ENCODE data around the gene TTC36.

Gene TTC36

GRCh38 chr11:118522571-118523072 lies 4.7 kb upstream of the TTC36 start:
- H3K4me1 ChIP-seq (ENCODE audit: insufficient read depth, low read length), result no peaks in the 10 kb centered on the region
- H3K27ac ChIP-seq (ENCODE audit: low read length), result no peak overlapping the region
- no peaks in the 10 kb centered on the region for H3K9me3 ChIP-seq (ENCODE audit: insufficient read depth, low read depth, low read length)
- H3K27me3 ChIP-seq (ENCODE audit: insufficient read depth, low read length), result no peaks in the 10 kb centered on the region
- peaks cover 73% of the 10 kb centered on the region for H3K36me3 ChIP-seq (ENCODE audit: insufficient read depth, low read depth, low read length)
- no peak overlapping the region for H3K4me3 ChIP-seq (ENCODE audit: low read length)
- H3K9ac ChIP-seq (ENCODE audit: low read depth, low read length), result no peak overlapping the region

- H3K36me3 ChIP-seq (ENCODE audit: insufficient read depth, low read depth, low read length), result peaks cover 60% of the 10 kb centered on the region
- no peak overlapping the region for H3K27ac ChIP-seq (ENCODE audit: low read length)
- no peak overlapping the region for H3K4me3 ChIP-seq (ENCODE audit: low read length)
- peaks cover 3% of the 10 kb centered on the region for H3K4me1 ChIP-seq (ENCODE audit: insufficient read depth, low read length)
- H3K27me3 ChIP-seq (ENCODE audit: insufficient read depth, low read length), result peaks cover 2% of the 10 kb centered on the region; the same call in 1 of the 2 replicates
- no peak overlapping the region for H3K9ac ChIP-seq (ENCODE audit: low read depth, low read length)
- H3K9me3 ChIP-seq (ENCODE audit: insufficient read depth, low read depth, low read length), result no peaks in the 10 kb centered on the region
Measured at GRCh38 chr11:118524356-118524755, 2.9 kb upstream of the TTC36 start.

DNA sequence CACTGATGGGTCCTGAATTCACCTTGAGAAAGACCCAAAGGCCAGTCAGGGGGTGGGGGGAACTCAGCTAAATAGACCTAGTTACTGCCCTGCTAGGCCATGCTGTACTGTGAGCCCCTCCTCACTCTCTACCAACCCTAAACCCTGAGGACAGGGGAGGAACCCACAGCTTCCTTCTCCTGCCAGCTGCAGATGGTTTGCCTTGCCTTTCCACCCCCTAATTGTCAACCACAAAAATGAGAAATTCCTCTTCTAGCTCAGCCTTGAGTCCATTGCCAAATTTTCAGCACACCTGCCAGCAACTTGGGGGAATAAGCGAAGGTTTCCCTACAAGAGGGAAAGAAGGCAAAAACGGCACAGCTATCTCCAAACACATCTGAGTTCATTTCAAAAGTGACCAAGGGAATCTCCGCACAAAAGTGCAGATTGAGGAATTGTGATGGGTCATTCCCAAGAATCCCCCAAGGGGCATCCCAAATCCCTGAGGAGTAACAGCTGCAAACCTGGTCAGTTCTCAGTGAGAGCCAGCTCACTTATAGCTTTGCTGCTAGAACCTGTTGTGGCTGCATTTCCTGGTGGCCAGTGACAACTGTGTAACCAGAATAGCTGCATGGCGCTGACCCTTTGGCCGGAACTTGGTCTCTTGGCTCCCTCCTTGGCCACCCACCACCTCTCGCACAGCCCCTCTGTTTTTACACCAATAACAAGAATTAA lies 2.4 kb upstream of the TTC36 start:
- no peak overlapping the region for H3K27ac ChIP-seq (ENCODE audit: low read length)
- H3K36me3 ChIP-seq (ENCODE audit: insufficient read depth, low read depth, low read length), result peaks cover 54% of the 10 kb centered on the region
- peaks cover 8% of the 10 kb centered on the region; the same call in 1 of the 2 replicates for H3K27me3 ChIP-seq (ENCODE audit: insufficient read depth, low read length)
- H3K4me3 ChIP-seq (ENCODE audit: low read length), result no peak overlapping the region
- peaks cover 8% of the 10 kb centered on the region for H3K4me1 ChIP-seq (ENCODE audit: insufficient read depth, low read length)
- no peak overlapping the region for H3K9ac ChIP-seq (ENCODE audit: low read depth, low read length)
- no peaks in the 10 kb centered on the region for H3K9me3 ChIP-seq (ENCODE audit: insufficient read depth, low read depth, low read length)

DNA sequence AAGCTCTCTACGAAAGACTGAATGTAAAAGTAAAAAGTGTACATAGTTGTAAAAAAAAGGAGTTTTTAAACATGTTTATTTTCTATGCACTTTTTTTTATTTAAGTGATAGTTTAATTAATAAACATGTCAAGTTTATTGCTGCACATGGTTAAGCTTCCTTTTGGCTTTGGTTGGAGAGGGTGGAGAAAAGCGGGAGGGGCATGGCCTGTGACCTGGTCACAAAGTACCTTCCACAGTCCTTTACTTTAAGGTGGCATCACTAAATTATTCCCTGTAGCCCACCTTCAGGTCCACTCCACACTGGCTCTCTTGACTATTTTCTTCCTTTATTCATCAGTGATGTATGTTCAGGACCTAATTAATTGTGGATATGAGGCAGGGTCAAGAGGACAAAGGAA lies 586 bp upstream of the TTC36 start:
- peaks cover 11% of the 10 kb centered on the region; the same call in 1 of the 2 replicates for H3K27me3 ChIP-seq (ENCODE audit: insufficient read depth, low read length)
- H3K9me3 ChIP-seq (ENCODE audit: insufficient read depth, low read depth, low read length), result no peaks in the 10 kb centered on the region
- peaks cover 37% of the 10 kb centered on the region for H3K36me3 ChIP-seq (ENCODE audit: insufficient read depth, low read depth, low read length)
- H3K4me1 ChIP-seq (ENCODE audit: insufficient read depth, low read length), result peaks cover 8% of the 10 kb centered on the region
- H3K27ac ChIP-seq (ENCODE audit: low read length), result no peak overlapping the region
- H3K4me3 ChIP-seq (ENCODE audit: low read length), result no peak overlapping the region
- H3K9ac ChIP-seq (ENCODE audit: low read depth, low read length), result no peak overlapping the region

- Histone ChIP-seq H3K4me1 (ENCODE audit: insufficient read depth, low read length) (peaks cover 8% of the 10 kb centered on the region), H3K36me3 (ENCODE audit: insufficient read depth, low read depth, low read length) (peaks cover 19% of the 10 kb centered on the region), H3K9ac (ENCODE audit: low read depth, low read length) (no peak overlapping the region), H3K27ac (ENCODE audit: low read length) (no peak overlapping the region), H3K9me3 (ENCODE audit: insufficient read depth, low read depth, low read length) (no peaks in the 10 kb centered on the region), H3K4me3 (ENCODE audit: low read length) (no peak overlapping the region), H3K27me3 (ENCODE audit: insufficient read depth, low read length) (peaks cover 11% of the 10 kb centered on the region; the same call in 1 of the 2 replicates)
Measured at GRCh38 chr11:118528511-118528910, 1.2 kb downstream of the TTC36 start.

DNA sequence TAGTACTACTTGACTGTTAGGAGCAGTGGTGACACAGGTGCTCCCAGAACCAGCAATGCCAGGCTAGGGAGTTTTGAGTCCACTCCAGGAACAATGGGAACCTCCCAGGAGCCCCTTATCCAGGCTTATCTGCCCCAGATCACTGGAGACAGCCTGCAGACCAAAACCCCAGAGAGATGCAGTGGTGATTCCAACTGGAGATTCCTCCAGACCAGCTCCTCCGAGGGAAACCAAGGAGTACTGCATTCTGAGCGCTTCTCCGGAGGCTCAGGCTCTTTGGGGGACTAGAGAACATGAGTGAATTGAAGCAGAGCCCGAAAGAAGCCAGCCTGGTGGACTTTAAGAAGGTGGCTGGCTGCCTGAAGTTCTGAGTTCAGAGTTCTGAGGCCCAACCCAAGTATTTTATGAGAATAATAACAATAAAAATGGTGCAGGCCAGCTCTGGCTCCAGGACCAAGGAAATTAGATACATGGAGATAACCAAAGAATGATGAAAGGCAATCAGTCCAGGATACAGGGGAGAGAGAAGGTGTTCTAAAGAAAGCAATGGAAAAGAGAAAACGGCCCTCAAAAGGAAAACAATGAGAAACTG lies 2.4 kb downstream of the TTC36 start:
- Histone ChIP-seq H3K36me3 (ENCODE audit: insufficient read depth, low read depth, low read length) (peaks cover 7% of the 10 kb centered on the region), H3K27ac (ENCODE audit: low read length) (no peak overlapping the region), H3K4me3 (ENCODE audit: low read length) (peak overlapping the region; percentile 98), H3K27me3 (ENCODE audit: insufficient read depth, low read length) (peaks cover 11% of the 10 kb centered on the region; the same call in 1 of the 2 replicates), H3K9ac (ENCODE audit: low read depth, low read length) (peak overlapping the region; percentile 81; the same call in 1 of the 2 replicates), H3K9me3 (ENCODE audit: insufficient read depth, low read depth, low read length) (no peaks in the 10 kb centered on the region), H3K4me1 (ENCODE audit: insufficient read depth, low read length) (peaks cover 8% of the 10 kb centered on the region)

DNA sequence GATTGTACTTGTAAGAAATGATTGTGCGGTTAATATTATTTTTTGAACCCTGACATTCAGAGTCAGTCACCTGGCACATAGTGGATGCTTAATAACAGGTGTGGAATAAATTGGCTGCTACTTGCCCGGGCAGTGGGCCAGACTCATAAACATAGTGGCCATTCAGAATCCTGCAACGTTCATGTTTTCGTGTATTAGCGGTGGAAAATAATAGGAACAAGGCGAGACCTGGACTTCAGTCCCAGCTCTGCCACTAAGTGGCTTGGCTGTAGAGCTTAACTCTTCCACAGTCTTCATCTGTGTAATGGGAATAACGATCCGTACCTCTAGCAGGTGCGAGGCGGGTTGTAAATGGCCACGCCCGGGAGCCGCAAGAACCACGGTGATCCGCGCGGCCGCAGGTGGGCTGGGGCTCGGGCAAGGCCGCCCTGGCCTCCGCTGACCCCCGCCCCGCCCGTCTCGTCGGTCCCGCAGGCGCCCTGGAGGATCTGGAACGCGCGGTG lies 3.0 kb downstream of the TTC36 start:
- Histone ChIP-seq H3K36me3 (ENCODE audit: insufficient read depth, low read depth, low read length) (peaks cover 1% of the 10 kb centered on the region; the same call in 1 of the 2 replicates), H3K4me1 (ENCODE audit: insufficient read depth, low read length) (peaks cover 8% of the 10 kb centered on the region), H3K27me3 (ENCODE audit: insufficient read depth, low read length) (peaks cover 11% of the 10 kb centered on the region; the same call in 1 of the 2 replicates), H3K9ac (ENCODE audit: low read depth, low read length) (peak overlapping the region; percentile 81; the same call in 1 of the 2 replicates), H3K4me3 (ENCODE audit: low read length) (peak overlapping the region; percentile 98), H3K9me3 (ENCODE audit: insufficient read depth, low read depth, low read length) (no peaks in the 10 kb centered on the region), H3K27ac (ENCODE audit: low read length) (no peak overlapping the region)

GRCh38 chr11:118530683-118531596 lies 3.7 kb downstream of the TTC36 start, which contains the start of gene TMEM25:
TSS of gene TMEM25 (plus strand) at chr11:118531192. CDS start at chr11:118531802, 610 bp downstream.
- no peaks in the 10 kb centered on the region for H3K36me3 ChIP-seq (ENCODE audit: insufficient read depth, low read depth, low read length)
- H3K9me3 ChIP-seq (ENCODE audit: insufficient read depth, low read depth, low read length), result no peaks in the 10 kb centered on the region
- peaks cover 8% of the 10 kb centered on the region for H3K4me1 ChIP-seq (ENCODE audit: insufficient read depth, low read length)
- H3K27ac ChIP-seq (ENCODE audit: low read length), result no peak within 1 kb of the TSS
- H3K9ac ChIP-seq (ENCODE audit: low read depth, low read length), result peak within 1 kb of the TSS; percentile 81; the same call in 1 of the 2 replicates
- peaks cover 11% of the 10 kb centered on the region; the same call in 1 of the 2 replicates for H3K27me3 ChIP-seq (ENCODE audit: insufficient read depth, low read length)
- H3K4me3 ChIP-seq (ENCODE audit: low read length), result peak within 1 kb of the TSS; percentile 98

DNA sequence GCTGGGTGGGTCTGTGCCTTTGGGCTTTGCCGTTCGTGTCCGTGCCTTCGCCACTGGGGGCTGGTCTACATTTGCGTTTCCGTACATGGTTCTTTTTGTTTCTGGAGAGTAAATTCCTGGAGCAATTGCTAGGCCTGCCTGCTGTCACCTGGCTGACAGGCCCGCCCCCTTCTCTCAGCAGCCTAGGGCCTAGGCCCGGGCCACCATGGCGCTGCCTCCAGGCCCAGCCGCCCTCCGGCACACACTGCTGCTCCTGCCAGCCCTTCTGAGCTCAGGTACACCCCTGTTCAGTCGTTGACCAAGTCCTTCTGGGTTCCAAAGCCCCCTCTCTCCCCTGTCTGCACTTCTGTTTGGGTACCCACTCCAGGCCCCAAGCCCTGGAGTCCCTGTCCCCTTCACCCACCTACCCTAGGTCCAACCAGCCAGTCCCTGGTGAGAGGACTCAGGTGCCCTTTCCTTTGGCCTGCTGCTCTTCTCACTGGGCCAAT lies 4.4 kb downstream of the TTC36 start:
- H3K4me1 ChIP-seq (ENCODE audit: insufficient read depth, low read length), result peaks cover 8% of the 10 kb centered on the region
- H3K27ac ChIP-seq (ENCODE audit: low read length), result no peak overlapping the region
- H3K27me3 ChIP-seq (ENCODE audit: insufficient read depth, low read length), result peaks cover 11% of the 10 kb centered on the region; the same call in 1 of the 2 replicates
- peak overlapping the region; percentile 81; the same call in 1 of the 2 replicates for H3K9ac ChIP-seq (ENCODE audit: low read depth, low read length)
- no peaks in the 10 kb centered on the region for H3K36me3 ChIP-seq (ENCODE audit: insufficient read depth, low read depth, low read length)
- H3K9me3 ChIP-seq (ENCODE audit: insufficient read depth, low read depth, low read length), result no peaks in the 10 kb centered on the region
- H3K4me3 ChIP-seq (ENCODE audit: low read length), result peak overlapping the region; percentile 98

GRCh38 chr11:118532091-118532490 lies 4.8 kb downstream of the TTC36 start:
- no peaks in the 10 kb centered on the region for H3K9me3 ChIP-seq (ENCODE audit: insufficient read depth, low read depth, low read length)
- H3K36me3 ChIP-seq (ENCODE audit: insufficient read depth, low read depth, low read length), result no peaks in the 10 kb centered on the region
- peaks cover 11% of the 10 kb centered on the region; the same call in 1 of the 2 replicates for H3K27me3 ChIP-seq (ENCODE audit: insufficient read depth, low read length)
- no peak overlapping the region for H3K9ac ChIP-seq (ENCODE audit: low read depth, low read length)
- peak overlapping the region; percentile 98 for H3K4me3 ChIP-seq (ENCODE audit: low read length)
- no peak overlapping the region for H3K27ac ChIP-seq (ENCODE audit: low read length)
- peaks cover 8% of the 10 kb centered on the region for H3K4me1 ChIP-seq (ENCODE audit: insufficient read depth, low read length)
